Mesodermal cell (in vitro differentiated cells): ENCODE measurements around the gene MED25.

Experiments
- H3K27ac ChIP-seq: 2 replicates; pipeline ENCODE4 v1.7.0; 2013; ENCODE audit warnings: mild to moderate bottlenecking, low read depth, low read length, moderate library complexity; ENCODE audit not compliant: severe bottlenecking
- H3K36me3 ChIP-seq: 2 replicates; pipeline ENCODE4 v1.7.1; 2013; ENCODE audit warnings: mild to moderate bottlenecking, low read length, moderate library complexity; ENCODE audit not compliant: control insufficient read depth, insufficient read depth
- H3K4me1 ChIP-seq: one replicate; pipeline ENCODE4 v1.7.1; 2013; ENCODE audit warnings: mild to moderate bottlenecking, low read length; ENCODE audit not compliant: insufficient read depth, control insufficient read depth, poor library complexity, severe bottlenecking
- H3K4me3 ChIP-seq: 2 replicates; pipeline ENCODE4 v1.7.0; 2013; ENCODE audit warnings: low read length, control low read depth, mild to moderate bottlenecking; ENCODE audit not compliant: insufficient read depth, poor library complexity, severe bottlenecking; ENCODE audit errors: extremely low read depth
- H3K9me3 ChIP-seq: 2 replicates; pipeline ENCODE4 v1.7.1; 2013; ENCODE audit warnings: mild to moderate bottlenecking, low read length, moderate library complexity; ENCODE audit not compliant: control insufficient read depth
- WGBS, 2 experiments: methylation state at CpG; one replicate each; pipeline ENCODE4 v1.1.5; 2013; ENCODE audit warnings: missing lambda C conversion rate in 2 of 2; ENCODE audit not compliant: insufficient coverage in 2 of 2; 5-methylcytosine and 5-hydroxymethylcytosine counted together

MED25 gene

GRCh38 chr19:49869009-49869483 lies 51.0 kb downstream of the MED25 start:
- WGBS, 2 experiments, result 11 to 13% methylated on average over 10 to 11 of the region's 15 CpGs
- H3K4me3 ChIP-seq, result peak overlapping the region; percentile 42

GRCh38 chr19:49869484-49870308 lies 51.6 kb downstream of the MED25 start:
- peak overlapping the region; percentile 84 for H3K27ac ChIP-seq
- WGBS, 2 experiments, result 5 to 7% methylated on average over 57 to 66 of the region's 67 CpGs
- peak overlapping the region; percentile 42 for H3K4me3 ChIP-seq
- peaks cover 45% of the 10 kb centered on the region for H3K36me3 ChIP-seq
- H3K4me1 ChIP-seq, result peaks cover 9% of the 10 kb centered on the region
- peaks cover 5% of the 10 kb centered on the region for H3K9me3 ChIP-seq

More at GRCh38 chr19:49869009-49869483, 51.0 kb downstream of the MED25 start:
- H3K9me3 ChIP-seq, result peaks cover 5% of the 10 kb centered on the region
- H3K4me1 ChIP-seq, result peaks cover 9% of the 10 kb centered on the region
- peak overlapping the region; percentile 76 for H3K27ac ChIP-seq
- peaks cover 48% of the 10 kb centered on the region for H3K36me3 ChIP-seq

GRCh38 chr19:49870309-49870901 lies 52.3 kb downstream of the MED25 start:
- peaks cover 38% of the 10 kb centered on the region for H3K36me3 ChIP-seq
- WGBS, 2 experiments, result 91 to 95% methylated on average over 14 to 15 of the region's 15 CpGs
- H3K4me1 ChIP-seq, result peaks cover 10% of the 10 kb centered on the region
- H3K27ac ChIP-seq, result peak overlapping the region; percentile 84
- peak overlapping the region; percentile 42 for H3K4me3 ChIP-seq
- H3K9me3 ChIP-seq, result peaks cover 5% of the 10 kb centered on the region

- Histone ChIP-seq H3K36me3 (peaks cover 35% of the 10 kb centered on the region), H3K4me1 (peaks cover 4% of the 10 kb centered on the region), H3K27ac (no peak overlapping the region), H3K4me3 (no peak overlapping the region), H3K9me3 (peaks cover 5% of the 10 kb centered on the region)
- 94 to 96% methylated on average over 8 to 11 of the region's 17 CpGs for WGBS, 2 experiments
Measured at GRCh38 chr19:49871349-49871985, 53.4 kb downstream of the MED25 start.

- H3K36me3 ChIP-seq, result peaks cover 35% of the 10 kb centered on the region
- WGBS, 2 experiments, result 93% methylated on average over 16 to 17 of the region's 27 CpGs
Measured at GRCh38 chr19:49872245-49873128, 54.4 kb downstream of the MED25 start.

GRCh38 chr19:49873129-49873521 lies 55.0 kb downstream of the MED25 start:
- Histone ChIP-seq H3K4me1 (peaks cover 3% of the 10 kb centered on the region), H3K4me3 (no peak overlapping the region), H3K36me3 (peaks cover 35% of the 10 kb centered on the region), H3K9me3 (peaks cover 5% of the 10 kb centered on the region), H3K27ac (no peak overlapping the region)
- 97 to 98% methylated on average over 23 to 27 of the region's 29 CpGs for WGBS, 2 experiments

More at GRCh38 chr19:49872245-49873128, 54.4 kb downstream of the MED25 start:
- peaks cover 5% of the 10 kb centered on the region for H3K9me3 ChIP-seq
- no peak overlapping the region for H3K27ac ChIP-seq
- no peak overlapping the region for H3K4me3 ChIP-seq
- H3K4me1 ChIP-seq, result peaks cover 3% of the 10 kb centered on the region

GRCh38 chr19:49873834-49874233 lies 55.7 kb downstream of the MED25 start:
- 98% methylated on average over 9 to 10 of the region's 10 CpGs for WGBS, 2 experiments
- peaks cover 31% of the 10 kb centered on the region for H3K36me3 ChIP-seq
- H3K9me3 ChIP-seq, result no peaks in the 10 kb centered on the region
- H3K4me3 ChIP-seq, result no peak overlapping the region
- peaks cover 8% of the 10 kb centered on the region for H3K4me1 ChIP-seq
- no peak overlapping the region for H3K27ac ChIP-seq

- no peak overlapping the region for H3K4me3 ChIP-seq
- no peaks in the 10 kb centered on the region for H3K9me3 ChIP-seq
- H3K36me3 ChIP-seq, result peaks cover 39% of the 10 kb centered on the region
- H3K27ac ChIP-seq, result no peak overlapping the region
- peaks cover 11% of the 10 kb centered on the region for H3K4me1 ChIP-seq
- WGBS, 2 experiments, result 93 to 96% methylated on average over 8 to 10 of the region's 11 CpGs
Measured at GRCh38 chr19:49874503-49875157, 56.5 kb downstream of the MED25 start.

- Histone ChIP-seq H3K27ac (no peak overlapping the region), H3K4me3 (peak overlapping the region; percentile 99)
- 88 to 89% methylated on average over 3 to 4 of the region's 4 CpGs for WGBS, 2 experiments
Measured at GRCh38 chr19:49875177-49875576, 57.1 kb downstream of the MED25 start.

More at GRCh38 chr19:49875177-49875576, 57.1 kb downstream of the MED25 start:
- Histone ChIP-seq H3K4me1 (peaks cover 11% of the 10 kb centered on the region), H3K9me3 (no peaks in the 10 kb centered on the region), H3K36me3 (peaks cover 44% of the 10 kb centered on the region)
